ENCODE results near the gene MRC2. TPM values are rescaled to one million over a fixed set of nuclear protein-coding genes. Genes with fewer than 3 reads are reported as not detected.

Gene MRC2
- total and polyA plus RNA-seq, 2 experiments from 2014 or later, result 104 to 121 TPM

GRCh38 chr17:62619417-62620155 lies 7.9 kb upstream of the MRC2 start:
- WGBS (ENCODE audit: low lambda C conversion rate, missing lambda C conversion rate), result 92% methylated on average over 10 of the region's 10 CpGs
- Histone ChIP-seq H3K9me2 (replicated peaks; ENCODE audit: insufficient read depth) (no peaks in the 10 kb centered on the region), H3K4me2 (no peak overlapping the region), H4K20me1 (ENCODE audit: insufficient read depth, poor library complexity, severe bottlenecking) (no peaks in the 10 kb centered on the region), H3K79me2 (no peaks in the 10 kb centered on the region), H3K27ac (no peak overlapping the region), H3K9me3 (ENCODE audit: low read depth) (no peaks in the 10 kb centered on the region), H3K4me3 (no peak overlapping the region), H3K36me3 (replicated peaks; ENCODE audit: insufficient read depth, low read depth) (no peaks in the 10 kb centered on the region), H3K27me3 (no peaks in the 10 kb centered on the region), H3K4me1 (ENCODE audit: insufficient read depth) (peaks cover 9% of the 10 kb centered on the region), H2AFZ (no peak overlapping the region)
- no peak for TF ChIP-seq EZH2 (IDR thresholded peaks at IDR 0.05; ENCODE audit: borderline replicate concordance)
- no peak for TF ChIP-seq EZH2phosphoT487 (IDR thresholded peaks at IDR 0.05; ENCODE audit: low read depth, severe bottlenecking, unreplicated experiment)
- no peak for TF ChIP-seq CTCF (IDR thresholded peaks at IDR 0.05; ENCODE audit: poor library complexity)
- DNase-seq (ENCODE audit: low spot score), result no peak

- no peaks in the 10 kb centered on the region for H3K36me3 ChIP-seq (replicated peaks; ENCODE audit: insufficient read depth, low read depth)
- no peak overlapping the region for H2AFZ ChIP-seq
- TF ChIP-seq EZH2 (IDR thresholded peaks at IDR 0.05; ENCODE audit: borderline replicate concordance) (no peak), CTCF (IDR thresholded peaks at IDR 0.05; ENCODE audit: poor library complexity) (no peak), EZH2phosphoT487 (IDR thresholded peaks at IDR 0.05; ENCODE audit: low read depth, severe bottlenecking, unreplicated experiment) (no peak)
- H3K79me2 ChIP-seq, result no peaks in the 10 kb centered on the region
- WGBS (ENCODE audit: low lambda C conversion rate, missing lambda C conversion rate), result 92% methylated on average over 11 of the region's 11 CpGs
- H4K20me1 ChIP-seq (ENCODE audit: insufficient read depth, poor library complexity, severe bottlenecking), result no peaks in the 10 kb centered on the region
- no peak overlapping the region for H3K4me2 ChIP-seq
- H3K9me3 ChIP-seq (ENCODE audit: low read depth), result no peaks in the 10 kb centered on the region
- H3K27me3 ChIP-seq, result peaks cover 3% of the 10 kb centered on the region
- H3K4me3 ChIP-seq, result no peak overlapping the region
- no peak overlapping the region for H3K27ac ChIP-seq
- peaks cover 22% of the 10 kb centered on the region for H3K4me1 ChIP-seq (ENCODE audit: insufficient read depth)
- H3K9me2 ChIP-seq (replicated peaks; ENCODE audit: insufficient read depth), result no peaks in the 10 kb centered on the region
- DNase-seq (ENCODE audit: low spot score), result no peak
Observed at GRCh38 chr17:62621223-62621622, 6.2 kb upstream of the MRC2 start.

- H3K9me2 ChIP-seq (replicated peaks; ENCODE audit: insufficient read depth), result no peaks in the 10 kb centered on the region
- H4K20me1 ChIP-seq (ENCODE audit: insufficient read depth, poor library complexity, severe bottlenecking), result peaks cover 8% of the 10 kb centered on the region
- no peak for TF ChIP-seq CTCF (IDR thresholded peaks at IDR 0.05; ENCODE audit: poor library complexity)
- H3K4me1 ChIP-seq (ENCODE audit: insufficient read depth), result peaks cover 16% of the 10 kb centered on the region
- H3K79me2 ChIP-seq, result peaks cover 11% of the 10 kb centered on the region
- H3K27me3 ChIP-seq, result peaks cover 29% of the 10 kb centered on the region
- no peaks in the 10 kb centered on the region for H3K9me3 ChIP-seq (ENCODE audit: low read depth)
- no peaks in the 10 kb centered on the region for H3K36me3 ChIP-seq (replicated peaks; ENCODE audit: insufficient read depth, low read depth)
- no peak overlapping the region for H3K4me3 ChIP-seq
- no peak for DNase-seq (ENCODE audit: low spot score)
- 68% methylated on average over 19 of the region's 19 CpGs for WGBS (ENCODE audit: low lambda C conversion rate, missing lambda C conversion rate)
- H3K27ac ChIP-seq, result peak overlapping the region; percentile 80
- H2AFZ ChIP-seq, result no peak overlapping the region
- peak overlapping the region; percentile 55 for H3K4me2 ChIP-seq
Observed at GRCh38 chr17:62625184-62625869, 2.1 kb upstream of the MRC2 start.

Measured in hepatocyte (in vitro differentiated cells).